HepG2 (cell line): ENCODE data around the gene EPM2A. TPM values are rescaled to one million over a fixed set of nuclear protein-coding genes. Genes with fewer than 3 reads are reported as not detected.

Source experiments
- ATAC-seq: fragments of 200-7000 bp; cut with Tn5 transposase; 3 replicates; pipeline ENCODE4 v1.9.1; 2020; ENCODE audit warnings: mild to moderate bottlenecking, moderate library complexity
- BruUV-seq: library from RNA; stranded (reverse); fragments of 400-500 nt; replicated peaks from 2 replicates; lab custom pipeline; 2021; lab: Mats Ljungman, UMichigan
- CTCF ChIA-PET: fragments of 300-600 bp; formaldehyde crosslinking; extraction: SDS; loops from one replicate; lab custom pipeline; 2021; ENCODE audit warnings: low total read pairs, inconsistent platforms, low intra/inter-chr PET ratio; lab: Yijun Ruan, JAX
- POLR2A ChIA-PET: fragments of 350-600 bp; sonication (Branson Sonifier 250); formaldehyde crosslinking; loops from one replicate; lab custom pipeline; 2020; ENCODE audit warnings: antibody characterized with exemption, inconsistent platforms; lab: Yijun Ruan, JAX
- DNase-seq: peaks from one replicate; pipeline ENCODE4 v3.0.0-alpha.2; 2015; ENCODE audit warnings: low spot score
- FAIRE-seq: peaks from 3 replicates; lab custom pipeline; 2011; peaks lifted over from hg19 to GRCh38; lab: Jason Lieb, UNC
- H2AFZ ChIP-seq: one replicate; pipeline ENCODE4 v1.6.1; 2011; ENCODE audit warnings: low read length, inconsistent platforms
- H3K27ac ChIP-seq: fragments of 300-600 bp; 3 replicates; pipeline ENCODE4 v1.8.0; 2011; ENCODE audit warnings: mixed run types, mild to moderate bottlenecking, mixed read lengths, low read length, inconsistent platforms; ENCODE audit not compliant: insufficient read depth; ENCODE audit errors: extremely low read length
- H3K27me3 ChIP-seq, 2 experiments: fragments of 200-600 bp in 1 of 2; 2 replicates in 1 of 2; 3 replicates in 1 of 2; pipeline versions ENCODE4 v1.6.0 to v1.8.0; 2011; ENCODE audit warnings: low read length in 2 of 2, mild to moderate bottlenecking in 2 of 2, moderate library complexity in 2 of 2, inconsistent platforms in 1 of 2; ENCODE audit not compliant: insufficient read depth in 2 of 2, control insufficient read depth in 1 of 2
- H3K36me3 ChIP-seq, 2 experiments: fragments of 200-600 bp in 1 of 2; replicated peaks in 1 of 2; 2 replicates in 1 of 2; 3 replicates in 1 of 2; pipeline versions ENCODE4 v1.5.1 to v1.8.0; 2011; ENCODE audit warnings: low read length in 2 of 2, inconsistent platforms in 1 of 2; ENCODE audit not compliant: insufficient read depth in 2 of 2, control insufficient read depth in 1 of 2
- H3K4me1 ChIP-seq: 2 replicates; pipeline ENCODE4 v1.5.1; 2012; ENCODE audit warnings: low read length, inconsistent platforms; ENCODE audit not compliant: insufficient read depth
- H3K4me2 ChIP-seq: 2 replicates; pipeline ENCODE4 v1.6.0; 2011; ENCODE audit warnings: low read depth, low read length, inconsistent platforms
- H3K4me3 ChIP-seq, 3 experiments: fragments of 200-600 bp in 1 of 3; sonication (generic), shearing (Covaris generic) in 1 of 3; replicated peaks in 1 of 3; 2 replicates each; pipeline ENCODE4 v1.5.1; 2011 to 2016; ENCODE audit warnings: low read length in 3 of 3, inconsistent platforms in 2 of 3, low read depth in 2 of 3, mild to moderate bottlenecking in 2 of 3, control low read depth in 1 of 3, mixed read lengths in 1 of 3; ENCODE audit not compliant: insufficient read depth in 1 of 3
- H3K79me2 ChIP-seq: one replicate; pipeline ENCODE4 v1.6.1; 2011; ENCODE audit warnings: low read length, inconsistent platforms; ENCODE audit not compliant: insufficient read depth
- H3K9ac ChIP-seq: 2 replicates; pipeline ENCODE4 v1.6.0; 2011; ENCODE audit warnings: mild to moderate bottlenecking, low read depth, low read length, inconsistent platforms; ENCODE audit not compliant: insufficient read depth
- H3K9me3 ChIP-seq: 2 replicates; pipeline ENCODE4 v1.5.1; 2012; ENCODE audit warnings: mild to moderate bottlenecking, low read length
- H4K20me1 ChIP-seq: 2 replicates; pipeline ENCODE4 v1.6.0; 2011; ENCODE audit warnings: inconsistent platforms, mild to moderate bottlenecking, low read length, moderate library complexity; ENCODE audit not compliant: insufficient read depth
- DNMT3B ChIP-seq: conservative IDR thresholded peaks from 2 replicates; pipeline ENCODE4 v1.6.1; 2016; ENCODE audit warnings: missing biosample characterization, control low read depth
- FOXA1 ChIP-seq, 2 experiments: fragments of 450-650 bp in 1 of 2; sonication (generic) in 1 of 2; formaldehyde crosslinking in 1 of 2; IDR thresholded peaks; 2 replicates each; pipeline versions ENCODE4 v1.4.0 to v1.6.1; 2016 to 2020; ENCODE audit warnings: missing genetic modification reagents in 1 of 2
- RBM22 ChIP-seq: fragments of 200-400 bp; formaldehyde crosslinking; optimal IDR thresholded peaks from 2 replicates; pipeline ENCODE3; 2017; ENCODE audit warnings: mild to moderate bottlenecking, low read length, moderate library complexity
- ZNF234 ChIP-seq: sonication (generic); formaldehyde crosslinking; conservative IDR thresholded peaks from 2 replicates; pipeline ENCODE4 v1.5.1; 2020; ENCODE audit warnings: mild to moderate bottlenecking, missing genetic modification reagents
- ZSCAN12 ChIP-seq: sonication (generic); formaldehyde crosslinking; IDR thresholded peaks from 2 replicates; pipeline ENCODE4 v1.9.0; 2021; ENCODE audit warnings: mild to moderate bottlenecking, missing genetic modification reagents
- WGBS: methylation state at CpG from one replicate; pipeline ENCODE4 v1.1.6; 2017; ENCODE audit warnings: low lambda C conversion rate; 5-methylcytosine and 5-hydroxymethylcytosine counted together
- in situ Hi-C: cut with HindIII; loops from 2 replicates; pipeline ENCODE4 v1.10.0; 2017; ENCODE audit warnings: low pct_unique_long_range_greater_than_20kb; ENCODE audit not compliant: extremely low pct_ligation_motif_present
- intact Hi-C: fragments of 100-400 bp; cut with micrococcal nuclease; formaldehyde crosslinking; loops from one replicate; pipeline ENCODE4 v1.10.0; 2022; ENCODE audit not compliant: unreplicated experiment
- polyA plus RNA-seq, 8 experiments: library from polyadenylated mRNA; depleted of rRNA in 3 of 8; stranded (reverse) in 7 of 8; unstranded in 1 of 8; fragments of >200 nt; fragmentation: Illumina TruSeq in 4 of 8; extraction: Trizol in 4 of 8; gene quantifications; 2 replicates each; pipeline versions ENCODE4 v1.2.1 to v1.2.3, GENCODE V29; 2011 to 2016; ENCODE audit warnings: low read depth in 4 of 8, missing spikeins in 1 of 8, mixed read lengths in 1 of 8; ENCODE audit not compliant: insufficient read depth in 1 of 8
- total RNA-seq, 5 experiments: library from RNA; depleted of rRNA; stranded (reverse); fragments of >200 nt; fragmentation: Illumina TruSeq; extraction: Trizol; gene quantifications; 2 replicates each; pipeline ENCODE4 v1.2.3, GENCODE V29; 2016; ENCODE audit warnings: low read depth in 1 of 5
- TF ChIP-seq, protein P1 (sequence below): IDR thresholded peaks from 2 replicates; pipeline ENCODE4 v1.6.1; 2012; ENCODE audit warnings: inconsistent platforms
- TF ChIP-seq, protein P2 (sequence below): sonication (generic); formaldehyde crosslinking; conservative IDR thresholded peaks from 2 replicates; pipeline ENCODE4 v1.8.0; 2022; ENCODE audit warnings: mild to moderate bottlenecking, moderate library complexity, missing genetic modification reagents
- TF ChIP-seq, protein P3 (sequence below): sonication (generic); formaldehyde crosslinking; IDR thresholded peaks from 2 replicates; pipeline ENCODE4 v1.5.0; 2020; ENCODE audit warnings: mild to moderate bottlenecking, missing genetic modification reagents
- TF ChIP-seq, protein P4 (sequence below), 2 experiments: sonication (generic) in 1 of 2; formaldehyde crosslinking in 1 of 2; IDR thresholded peaks; 2 replicates each; pipeline versions ENCODE4 v1.4.0 to v1.6.1; 2016 to 2020; ENCODE audit warnings: borderline replicate concordance in 1 of 2, low read depth in 1 of 2, mild to moderate bottlenecking in 1 of 2, missing genetic modification reagents in 1 of 2

Gene EPM2A
- total and polyA plus RNA-seq, 2 of the 13 experiments (the other 11 are each of a cell fraction or from before 2014, with no cell fraction given) = 4.6 to 9.2 TPM

DNA sequence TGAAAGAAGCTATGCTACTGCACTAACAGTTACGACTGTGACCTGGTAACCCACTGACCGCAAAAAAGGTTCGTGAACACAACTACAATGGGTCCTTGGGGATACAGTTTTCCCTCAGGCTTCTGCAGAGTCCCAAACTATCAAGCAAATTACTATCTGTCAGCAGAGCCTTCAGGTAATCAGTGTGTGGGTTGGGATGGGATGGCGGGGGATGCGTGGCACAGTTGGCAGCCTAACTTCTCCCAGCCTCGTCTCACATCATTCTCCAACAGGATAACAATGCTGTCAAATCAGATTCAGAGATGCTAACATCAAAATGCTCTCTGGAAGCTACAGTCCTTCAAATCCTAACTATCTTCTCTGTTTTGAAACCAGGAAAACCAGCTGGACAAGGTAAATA, 102.3 kb downstream of the EPM2A start:
- intact Hi-C loops = loop anchor here (5.0 kb wide), 1 partner anchor 801 kb away; no protein-coding TSS in a partner anchor
- no peak overlapping the region for H2AFZ ChIP-seq
- H3K27ac ChIP-seq = no peak overlapping the region
- no peaks in the 10 kb centered on the region for H3K27me3 ChIP-seq
- ATAC-seq = no peak
- DNase-seq = no peak
- no peak for FAIRE-seq
- BruUV-seq = no TSS peak
- no peaks in the 10 kb centered on the region for H3K4me1 ChIP-seq
- ChIA-PET CTCF (no interaction called here), POLR2A (no interaction called here)
- H4K20me1 ChIP-seq = no peaks in the 10 kb centered on the region
- H3K79me2 ChIP-seq = no peaks in the 10 kb centered on the region
- H3K9me3 ChIP-seq = no peaks in the 10 kb centered on the region
- 92% methylated on average over 6 of the region's 6 CpGs for WGBS
- H3K4me2 ChIP-seq = no peak overlapping the region
- no peak overlapping the region for H3K9ac ChIP-seq
- in situ Hi-C loops = loop anchor here (10.0 kb wide), 1 partner anchor 1048 kb away; no protein-coding TSS in a partner anchor
- no peak overlapping the region for H3K4me3 ChIP-seq
- H3K36me3 ChIP-seq = no peaks in the 10 kb centered on the region
- TF ChIP-seq ZNF234 (CRISPR knock-in tag) = no peak
- TF ChIP-seq, protein P1, sequence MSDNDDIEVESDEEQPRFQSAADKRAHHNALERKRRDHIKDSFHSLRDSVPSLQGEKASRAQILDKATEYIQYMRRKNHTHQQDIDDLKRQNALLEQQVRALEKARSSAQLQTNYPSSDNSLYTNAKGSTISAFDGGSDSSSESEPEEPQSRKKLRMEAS = no peak
- no peak for TF ChIP-seq FOXA1 (IDR thresholded peaks at IDR 0.05)
- TF ChIP-seq FOXA1 (CRISPR knock-in tag; IDR thresholded peaks at IDR 0.05) = no peak
- TF ChIP-seq, protein P2, sequence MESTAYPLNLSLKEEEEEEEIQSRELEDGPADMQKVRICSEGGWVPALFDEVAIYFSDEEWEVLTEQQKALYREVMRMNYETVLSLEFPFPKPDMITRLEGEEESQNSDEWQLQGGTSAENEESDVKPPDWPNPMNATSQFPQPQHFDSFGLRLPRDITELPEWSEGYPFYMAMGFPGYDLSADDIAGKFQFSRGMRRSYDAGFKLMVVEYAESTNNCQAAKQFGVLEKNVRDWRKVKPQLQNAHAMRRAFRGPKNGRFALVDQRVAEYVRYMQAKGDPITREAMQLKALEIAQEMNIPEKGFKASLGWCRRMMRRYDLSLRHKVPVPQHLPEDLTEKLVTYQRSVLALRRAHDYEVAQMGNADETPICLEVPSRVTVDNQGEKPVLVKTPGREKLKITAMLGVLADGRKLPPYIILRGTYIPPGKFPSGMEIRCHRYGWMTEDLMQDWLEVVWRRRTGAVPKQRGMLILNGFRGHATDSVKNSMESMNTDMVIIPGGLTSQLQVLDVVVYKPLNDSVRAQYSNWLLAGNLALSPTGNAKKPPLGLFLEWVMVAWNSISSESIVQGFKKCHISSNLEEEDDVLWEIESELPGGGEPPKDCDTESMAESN (CRISPR knock-in tag) = no peak
- TF ChIP-seq, protein P3, sequence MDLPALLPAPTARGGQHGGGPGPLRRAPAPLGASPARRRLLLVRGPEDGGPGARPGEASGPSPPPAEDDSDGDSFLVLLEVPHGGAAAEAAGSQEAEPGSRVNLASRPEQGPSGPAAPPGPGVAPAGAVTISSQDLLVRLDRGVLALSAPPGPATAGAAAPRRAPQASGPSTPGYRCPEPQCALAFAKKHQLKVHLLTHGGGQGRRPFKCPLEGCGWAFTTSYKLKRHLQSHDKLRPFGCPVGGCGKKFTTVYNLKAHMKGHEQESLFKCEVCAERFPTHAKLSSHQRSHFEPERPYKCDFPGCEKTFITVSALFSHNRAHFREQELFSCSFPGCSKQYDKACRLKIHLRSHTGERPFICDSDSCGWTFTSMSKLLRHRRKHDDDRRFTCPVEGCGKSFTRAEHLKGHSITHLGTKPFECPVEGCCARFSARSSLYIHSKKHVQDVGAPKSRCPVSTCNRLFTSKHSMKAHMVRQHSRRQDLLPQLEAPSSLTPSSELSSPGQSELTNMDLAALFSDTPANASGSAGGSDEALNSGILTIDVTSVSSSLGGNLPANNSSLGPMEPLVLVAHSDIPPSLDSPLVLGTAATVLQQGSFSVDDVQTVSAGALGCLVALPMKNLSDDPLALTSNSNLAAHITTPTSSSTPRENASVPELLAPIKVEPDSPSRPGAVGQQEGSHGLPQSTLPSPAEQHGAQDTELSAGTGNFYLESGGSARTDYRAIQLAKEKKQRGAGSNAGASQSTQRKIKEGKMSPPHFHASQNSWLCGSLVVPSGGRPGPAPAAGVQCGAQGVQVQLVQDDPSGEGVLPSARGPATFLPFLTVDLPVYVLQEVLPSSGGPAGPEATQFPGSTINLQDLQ (CRISPR knock-in tag) = no peak
- no peak for TF ChIP-seq DNMT3B (CRISPR knock-in tag)
- no peak for TF ChIP-seq ZSCAN12 (CRISPR knock-in tag)
- TF ChIP-seq RBM22 = no peak
- TF ChIP-seq, protein P4, sequence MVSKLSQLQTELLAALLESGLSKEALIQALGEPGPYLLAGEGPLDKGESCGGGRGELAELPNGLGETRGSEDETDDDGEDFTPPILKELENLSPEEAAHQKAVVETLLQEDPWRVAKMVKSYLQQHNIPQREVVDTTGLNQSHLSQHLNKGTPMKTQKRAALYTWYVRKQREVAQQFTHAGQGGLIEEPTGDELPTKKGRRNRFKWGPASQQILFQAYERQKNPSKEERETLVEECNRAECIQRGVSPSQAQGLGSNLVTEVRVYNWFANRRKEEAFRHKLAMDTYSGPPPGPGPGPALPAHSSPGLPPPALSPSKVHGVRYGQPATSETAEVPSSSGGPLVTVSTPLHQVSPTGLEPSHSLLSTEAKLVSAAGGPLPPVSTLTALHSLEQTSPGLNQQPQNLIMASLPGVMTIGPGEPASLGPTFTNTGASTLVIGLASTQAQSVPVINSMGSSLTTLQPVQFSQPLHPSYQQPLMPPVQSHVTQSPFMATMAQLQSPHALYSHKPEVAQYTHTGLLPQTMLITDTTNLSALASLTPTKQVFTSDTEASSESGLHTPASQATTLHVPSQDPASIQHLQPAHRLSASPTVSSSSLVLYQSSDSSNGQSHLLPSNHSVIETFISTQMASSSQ (IDR thresholded peaks at IDR 0.05; ENCODE audit: low read depth) = no peak
- TF ChIP-seq, protein P4 (CRISPR knock-in tag; IDR thresholded peaks at IDR 0.05; ENCODE audit: borderline replicate concordance) = no peak
